HepG2 (cell line): ENCODE data around the gene UBXN1. TPM values are rescaled to one million over a fixed set of nuclear protein-coding genes. Genes with fewer than 3 reads are reported as not detected.

Experiments
- AKAP8 ChIP-seq: sonication (generic); formaldehyde crosslinking; IDR thresholded peaks from 2 replicates; pipeline ENCODE4 v1.5.1; 2020; ENCODE audit warnings: mild to moderate bottlenecking, missing genetic modification reagents
- ATF3 ChIP-seq: sonication (generic); formaldehyde crosslinking; IDR thresholded peaks from 2 replicates; pipeline ENCODE4 v1.4.0; 2020; ENCODE audit warnings: missing genetic modification reagents
- CEBPG ChIP-seq: IDR thresholded peaks from 2 replicates; pipeline ENCODE4 v1.6.1; 2016
- HNRNPLL ChIP-seq: fragments of 200-400 bp; formaldehyde crosslinking; IDR thresholded peaks from 2 replicates; pipeline ENCODE4 v1.6.1; 2017; ENCODE audit warnings: mild to moderate bottlenecking, low read depth, low read length; ENCODE audit not compliant: poor library complexity, severe bottlenecking
- IKZF1 ChIP-seq: fragments of 450-650 bp; IDR thresholded peaks from 2 replicates; pipeline ENCODE4 v1.7.1; 2016
- KDM4B ChIP-seq: sonication (generic); formaldehyde crosslinking; IDR thresholded peaks from 2 replicates; pipeline ENCODE4 v1.4.0; 2020; ENCODE audit warnings: missing genetic modification reagents
- MIXL1 ChIP-seq: IDR thresholded peaks from 2 replicates; pipeline ENCODE4 v1.6.1; 2016
- NCOR1 ChIP-seq: fragments of 200-600 bp; sonication (generic); IDR thresholded peaks from 2 replicates; pipeline ENCODE4 v1.7.0; 2017; ENCODE audit warnings: antibody characterized with exemption, low read length, borderline replicate concordance
- POGZ ChIP-seq: sonication (generic); formaldehyde crosslinking; IDR thresholded peaks from 2 replicates; pipeline ENCODE4 v1.4.0; 2020; ENCODE audit warnings: mild to moderate bottlenecking, missing genetic modification reagents
- SMAD1 ChIP-seq: sonication (generic); formaldehyde crosslinking; IDR thresholded peaks from 2 replicates; pipeline ENCODE4 v1.4.0; 2020; ENCODE audit warnings: missing genetic modification reagents, low read depth, mild to moderate bottlenecking, borderline replicate concordance
- TMF1 ChIP-seq: sonication (generic); formaldehyde crosslinking; IDR thresholded peaks from 2 replicates; pipeline ENCODE4 v1.8.1; 2022; ENCODE audit warnings: low read depth, missing genetic modification reagents
- ZC3H13 ChIP-seq: sonication (generic); formaldehyde crosslinking; IDR thresholded peaks from 2 replicates; pipeline ENCODE4 v1.8.1; 2023; ENCODE audit warnings: mild to moderate bottlenecking, missing genetic modification reagents, moderate library complexity
- ZKSCAN8 ChIP-seq: IDR thresholded peaks from 2 replicates; pipeline ENCODE4 v1.6.1; 2016; ENCODE audit warnings: borderline replicate concordance, missing genetic modification reagents, missing compliant biosample characterization
- ZNF101 ChIP-seq: sonication (generic); formaldehyde crosslinking; IDR thresholded peaks from 2 replicates; pipeline ENCODE4 v1.4.0; 2020; ENCODE audit warnings: mild to moderate bottlenecking, low read depth, missing genetic modification reagents, borderline replicate concordance
- ZNF280B ChIP-seq: sonication (generic); formaldehyde crosslinking; IDR thresholded peaks from 2 replicates; pipeline ENCODE4 v1.5.0; 2020; ENCODE audit warnings: missing genetic modification reagents, mild to moderate bottlenecking, borderline replicate concordance
- ZNF576 ChIP-seq: sonication (generic); formaldehyde crosslinking; IDR thresholded peaks from 2 replicates; pipeline ENCODE4 v1.4.0; 2020; ENCODE audit warnings: mild to moderate bottlenecking, missing genetic modification reagents
- ZNF678 ChIP-seq: sonication (generic); formaldehyde crosslinking; IDR thresholded peaks from 2 replicates; pipeline ENCODE4 v1.4.0; 2020; ENCODE audit warnings: mild to moderate bottlenecking, missing genetic modification reagents
- ZNF770 ChIP-seq: sonication (generic); formaldehyde crosslinking; IDR thresholded peaks from 2 replicates; pipeline ENCODE4 v1.5.0; 2020; ENCODE audit warnings: mild to moderate bottlenecking, missing genetic modification reagents
- ZNF781 ChIP-seq: sonication (generic); formaldehyde crosslinking; IDR thresholded peaks from 2 replicates; pipeline ENCODE4 v1.5.1; 2020; ENCODE audit warnings: borderline replicate concordance, mild to moderate bottlenecking, missing genetic modification reagents; ENCODE audit errors: not compliant biosample characterization
- ZNF841 ChIP-seq: sonication (generic); formaldehyde crosslinking; IDR thresholded peaks from 2 replicates; pipeline ENCODE4 v1.8.1; 2023; ENCODE audit warnings: missing genetic modification reagents, borderline replicate concordance
- ZNF891 ChIP-seq: sonication (generic); formaldehyde crosslinking; IDR thresholded peaks from 2 replicates; pipeline ENCODE4 v1.5.0; 2020; ENCODE audit warnings: mild to moderate bottlenecking, missing genetic modification reagents
- polyA plus RNA-seq, 8 experiments: library from polyadenylated mRNA; depleted of rRNA in 3 of 8; stranded (reverse) in 7 of 8; unstranded in 1 of 8; fragments of >200 nt; fragmentation: Illumina TruSeq in 4 of 8; extraction: Trizol in 4 of 8; gene quantifications; 2 replicates each; pipeline versions ENCODE4 v1.2.1 to v1.2.3, GENCODE V29; 2011 to 2016; ENCODE audit warnings: low read depth in 4 of 8, missing spikeins in 1 of 8, mixed read lengths in 1 of 8; ENCODE audit not compliant: insufficient read depth in 1 of 8
- total RNA-seq, 5 experiments: library from RNA; depleted of rRNA; stranded (reverse); fragments of >200 nt; fragmentation: Illumina TruSeq; extraction: Trizol; gene quantifications; 2 replicates each; pipeline ENCODE4 v1.2.3, GENCODE V29; 2016; ENCODE audit warnings: low read depth in 1 of 5
- TF ChIP-seq, protein P1 (sequence below): sonication (generic); formaldehyde crosslinking; IDR thresholded peaks from 2 replicates; pipeline ENCODE4 v1.4.0; 2020; ENCODE audit warnings: low read depth, mild to moderate bottlenecking, missing genetic modification reagents
- TF ChIP-seq, protein P2 (sequence below): sonication (generic); formaldehyde crosslinking; IDR thresholded peaks from 2 replicates; pipeline ENCODE4 v1.9.0; 2021; ENCODE audit warnings: missing genetic modification reagents, mild to moderate bottlenecking, borderline replicate concordance

The UBXN1 gene
- total and polyA plus RNA-seq, 2 of the 13 experiments (the other 11 are each of a cell fraction or from before 2014, with no cell fraction given), result 47.5 to 52.4 TPM

- TF ChIP-seq ZNF770, result 0 out of 2 replicates have a peak, but pooled peaks have one; percentile 10
- TF ChIP-seq ZNF101 (CRISPR knock-in tag), result no peak; the same call in 1 of the 2 replicates
- TF ChIP-seq AKAP8, result no peak; the same call in 1 of the 2 replicates
- TF ChIP-seq TMF1 (CRISPR knock-in tag), result no peak
- TF ChIP-seq, protein P1, sequence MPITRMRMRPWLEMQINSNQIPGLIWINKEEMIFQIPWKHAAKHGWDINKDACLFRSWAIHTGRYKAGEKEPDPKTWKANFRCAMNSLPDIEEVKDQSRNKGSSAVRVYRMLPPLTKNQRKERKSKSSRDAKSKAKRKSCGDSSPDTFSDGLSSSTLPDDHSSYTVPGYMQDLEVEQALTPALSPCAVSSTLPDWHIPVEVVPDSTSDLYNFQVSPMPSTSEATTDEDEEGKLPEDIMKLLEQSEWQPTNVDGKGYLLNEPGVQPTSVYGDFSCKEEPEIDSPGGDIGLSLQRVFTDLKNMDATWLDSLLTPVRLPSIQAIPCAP, result no peak
- TF ChIP-seq ZNF841 (CRISPR knock-in tag), result no peak
- TF ChIP-seq ZNF280B (CRISPR knock-in tag), result peak; percentile 57
- no peak; the same call in 1 of the 2 replicates for TF ChIP-seq CEBPG
- peak; percentile 66 for TF ChIP-seq HNRNPLL
- peak; percentile 41 for TF ChIP-seq ZNF781 (CRISPR knock-in tag)
- no peak for TF ChIP-seq NCOR1
- TF ChIP-seq IKZF1, result no peak
- peak; percentile 18; the same call in 1 of the 2 replicates for TF ChIP-seq MIXL1 (CRISPR knock-in tag)
- TF ChIP-seq, protein P2, sequence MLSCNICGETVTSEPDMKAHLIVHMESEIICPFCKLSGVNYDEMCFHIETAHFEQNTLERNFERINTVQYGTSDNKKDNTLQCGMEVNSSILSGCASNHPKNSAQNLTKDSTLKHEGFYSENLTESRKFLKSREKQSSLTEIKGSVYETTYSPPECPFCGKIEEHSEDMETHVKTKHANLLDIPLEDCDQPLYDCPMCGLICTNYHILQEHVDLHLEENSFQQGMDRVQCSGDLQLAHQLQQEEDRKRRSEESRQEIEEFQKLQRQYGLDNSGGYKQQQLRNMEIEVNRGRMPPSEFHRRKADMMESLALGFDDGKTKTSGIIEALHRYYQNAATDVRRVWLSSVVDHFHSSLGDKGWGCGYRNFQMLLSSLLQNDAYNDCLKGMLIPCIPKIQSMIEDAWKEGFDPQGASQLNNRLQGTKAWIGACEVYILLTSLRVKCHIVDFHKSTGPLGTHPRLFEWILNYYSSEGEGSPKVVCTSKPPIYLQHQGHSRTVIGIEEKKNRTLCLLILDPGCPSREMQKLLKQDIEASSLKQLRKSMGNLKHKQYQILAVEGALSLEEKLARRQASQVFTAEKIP (CRISPR knock-in tag), result no peak
- TF ChIP-seq ZNF891 (CRISPR knock-in tag), result peak; percentile 83
- TF ChIP-seq ZKSCAN8 (CRISPR knock-in tag), result no peak
- no peak for TF ChIP-seq ZNF576 (CRISPR knock-in tag)
- no peak for TF ChIP-seq ZNF678 (CRISPR knock-in tag)
- TF ChIP-seq KDM4B (CRISPR knock-in tag), result no peak
- no peak for TF ChIP-seq ATF3 (CRISPR knock-in tag)
- peak; percentile 100 for TF ChIP-seq ZC3H13 (CRISPR knock-in tag)
- TF ChIP-seq SMAD1 (CRISPR knock-in tag), result no peak; the same call in 1 of the 2 replicates
- 0 out of 2 replicates have a peak, but pooled peaks have one; percentile 30 for TF ChIP-seq POGZ
Measured at GRCh38 chr11:62645946-62646824, 32.7 kb downstream of the UBXN1 start, which contains the start of gene GANAB (continued).
